GM18870 (cell line): ENCODE data around the gene KRTAP1-1.
"Not testable (repeated sequence)": the region's sequence is repeated elsewhere in the genome, so short reads cannot be mapped to it uniquely, and the experiment has no call there.

Experiments used
- ATAC-seq: cut with Tn5 transposase; IDR thresholded peaks from one replicate; pipeline ENCODE4 v1.9.1; 2021; ENCODE audit warnings: moderate library complexity; ENCODE audit not compliant: unreplicated experiment

The KRTAP1-1 gene

GRCh38 chr17:41057547-41057946, 16.3 kb upstream of the KRTAP1-1 start:
- no peak for ATAC-seq

GRCh38 chr17:41055130-41055529, 13.9 kb upstream of the KRTAP1-1 start, which contains the start of gene KRTAP2-2:
Gene KRTAP2-2 (minus strand): TSS chr17:41055230. CDS start chr17:41055211, 19 bp downstream.
- not testable (repeated sequence) for ATAC-seq

- not testable (repeated sequence) for ATAC-seq
Measured at GRCh38 chr17:41054556-41054955, 13.3 kb upstream of the KRTAP1-1 start.

GRCh38 chr17:41054025-41054424, 12.8 kb upstream of the KRTAP1-1 start:
- ATAC-seq, result no peak

GRCh38 chr17:41052566-41052965, 11.3 kb upstream of the KRTAP1-1 start:
- ATAC-seq, result no peak

GRCh38 chr17:41049110-41049509, 7.9 kb upstream of the KRTAP1-1 start:
- no peak for ATAC-seq

- no peak for ATAC-seq
Measured at GRCh38 chr17:41048441-41048840, 7.2 kb upstream of the KRTAP1-1 start.

GRCh38 chr17:41046735-41047465, 5.7 kb upstream of the KRTAP1-1 start, which contains the start of gene KRTAP2-1:
Gene KRTAP2-1 (minus strand): TSS chr17:41047316. CDS start chr17:41047267, 49 bp downstream.
- not testable (repeated sequence) for ATAC-seq

- no peak for ATAC-seq
Measured at GRCh38 chr17:41042953-41043352, 1.7 kb upstream of the KRTAP1-1 start.

GRCh38 chr17:41037853-41038350, 3.3 kb downstream of the KRTAP1-1 start:
- ATAC-seq, result no peak

GRCh38 chr17:41034346-41034935, 6.8 kb downstream of the KRTAP1-1 start, which contains the start of gene KRTAP1-3:
Gene KRTAP1-3 (minus strand): TSS chr17:41034874. CDS start chr17:41034821, 53 bp downstream.
- not testable (repeated sequence) for ATAC-seq

GRCh38 chr17:41029633-41030245, 11.5 kb downstream of the KRTAP1-1 start, which contains the start of gene KRTAP1-4:
Gene KRTAP1-4 (minus strand): TSS chr17:41030195. CDS start chr17:41030078, 117 bp downstream.
- ATAC-seq, result no peak

GRCh38 chr17:41026715-41027471, 14.4 kb downstream of the KRTAP1-1 start, which contains the start of gene KRTAP1-5:
Gene KRTAP1-5 (minus strand): TSS chr17:41027208. CDS start chr17:41027155, 53 bp downstream.
- ATAC-seq, result no peak

- no peak for ATAC-seq
Measured at GRCh38 chr17:41024697-41025096, 16.6 kb downstream of the KRTAP1-1 start.

- ATAC-seq, result no peak
Measured at GRCh38 chr17:41020336-41020735, 20.9 kb downstream of the KRTAP1-1 start.

GRCh38 chr17:41019415-41019814, 21.8 kb downstream of the KRTAP1-1 start:
- no peak for ATAC-seq

- no peak for ATAC-seq
Measured at GRCh38 chr17:41018541-41018940, 22.7 kb downstream of the KRTAP1-1 start.

GRCh38 chr17:41016578-41017215, 24.6 kb downstream of the KRTAP1-1 start:
- ATAC-seq, result no peak

- no peak for ATAC-seq
Measured at GRCh38 chr17:41015454-41015853, 25.8 kb downstream of the KRTAP1-1 start.

- ATAC-seq, result no peak
Measured at GRCh38 chr17:41013606-41014005, 27.6 kb downstream of the KRTAP1-1 start.
